Nucleus accumbens (tissue), 56 donors: ENCODE data around the gene GNAL.
"Not testable (repeated sequence)": the region's sequence is repeated elsewhere in the genome, so short reads cannot be mapped to it uniquely, and the experiment has no call there.

Source experiments
- DNase-seq, 56 donors: peaks; one replicate each; lab custom pipeline; 2025; lab: John Stamatoyannopoulos, UW

GNAL gene

GRCh38 chr18:11668441-11669169, 20.5 kb upstream of the GNAL start:
- no peak for DNase-seq

GRCh38 chr18:11669271-11669947, 19.7 kb upstream of the GNAL start:
- DNase-seq, result no peak

- DNase-seq, result no peak
These were observed 19.2 kb upstream of the GNAL start for GRCh38 chr18:11669948-11670275.

GRCh38 chr18:11671156-11671555, 17.9 kb upstream of the GNAL start:
- DNase-seq, result no peak

GRCh38 chr18:11672198-11672597, 16.9 kb upstream of the GNAL start:
- DNase-seq, result no peak

GRCh38 chr18:11672846-11673454, 16.1 kb upstream of the GNAL start:
- DNase-seq, result no peak

- no peak for DNase-seq
These were observed 15.5 kb upstream of the GNAL start for GRCh38 chr18:11673560-11673959.

- no peak for DNase-seq
These were observed 14.9 kb upstream of the GNAL start for GRCh38 chr18:11674119-11674518.

GRCh38 chr18:11676386-11676785, 12.7 kb upstream of the GNAL start:
- DNase-seq, result no peak

- DNase-seq, result no peak
These were observed 12.2 kb upstream of the GNAL start for GRCh38 chr18:11676867-11677266.

GRCh38 chr18:11678211-11678610, 10.9 kb upstream of the GNAL start:
- DNase-seq, result no peak

GRCh38 chr18:11689669-11690565, 853 bp downstream of the GNAL start:
- DNase-seq, result peak in 8 of 56 donors; percentile 5 to 38 (median 16)

GRCh38 chr18:11690660-11691059, 1.6 kb downstream of the GNAL start:
- not testable (repeated sequence) for DNase-seq

- DNase-seq, result no peak
These were observed 6.7 kb downstream of the GNAL start for GRCh38 chr18:11695736-11696135.

- no peak for DNase-seq
These were observed 7.4 kb downstream of the GNAL start for GRCh38 chr18:11696451-11696850.

GRCh38 chr18:11700876-11701275, 11.8 kb downstream of the GNAL start:
- no peak for DNase-seq

- DNase-seq, result no peak
These were observed 21.5 kb downstream of the GNAL start for GRCh38 chr18:11710578-11710977.

- DNase-seq, result no peak
These were observed 24.7 kb downstream of the GNAL start for GRCh38 chr18:11713756-11714155.

- no peak for DNase-seq
These were observed 25.3 kb downstream of the GNAL start for GRCh38 chr18:11714244-11714918.

- not testable (repeated sequence) for DNase-seq
These were observed 27.8 kb downstream of the GNAL start for GRCh38 chr18:11716767-11717315.
